ENCODE data around the gene TYW5.

GRCh38 chr2:199966976-199967375 is 11.7 kb upstream of the TYW5 start:
- TF ChIP-seq POLR2AphosphoS5 (IDR thresholded peaks at IDR 0.05) = no peak
- TF ChIP-seq CTCF (IDR thresholded peaks at IDR 0.05) = no peak
- no peak for TF ChIP-seq POLR2A (IDR thresholded peaks at IDR 0.05)
